ENCODE data around the gene ERC2.

ERC2 gene

DNA sequence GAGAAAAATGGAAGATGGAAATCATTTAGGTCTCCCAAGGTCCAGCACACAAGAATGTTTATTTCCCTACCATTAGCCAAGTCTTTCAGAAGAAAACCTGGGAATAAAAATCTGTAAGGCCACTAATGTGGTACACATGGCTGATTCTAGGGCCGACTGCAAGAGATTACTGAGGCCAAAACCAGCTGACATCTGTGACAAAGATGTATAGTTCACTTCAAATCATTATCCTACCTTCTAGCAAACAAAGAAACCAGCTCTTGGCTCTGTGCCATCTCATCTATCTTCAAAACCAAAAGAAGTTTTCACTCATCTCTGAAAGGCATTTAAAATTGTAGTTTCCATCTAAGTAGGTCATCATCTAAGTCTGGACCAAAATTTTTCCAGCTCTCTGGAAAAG lies 43.9 kb downstream of the ERC2 start:
- DNase-seq, result no peak

DNA sequence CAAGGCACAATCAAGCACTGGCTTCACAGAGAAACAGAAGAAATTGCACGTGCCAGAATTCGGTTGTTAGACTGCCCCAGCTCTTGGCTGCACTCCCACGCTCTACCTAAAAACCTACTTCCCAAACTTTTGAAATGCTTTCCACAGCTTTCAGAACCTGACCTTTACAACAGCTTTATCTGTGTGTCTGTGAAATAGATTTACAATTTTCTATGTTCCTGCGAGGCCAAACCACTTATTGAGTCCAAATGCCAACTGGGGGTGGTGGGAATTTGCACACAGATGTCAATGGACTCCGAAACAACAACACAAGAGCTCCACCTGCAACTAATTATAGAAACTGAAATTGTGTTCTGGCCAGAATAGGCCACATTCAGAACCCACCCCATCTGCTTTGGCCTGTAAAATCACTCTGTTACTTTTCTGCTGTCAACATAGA lies 44.6 kb downstream of the ERC2 start:
- no peak for DNase-seq

DNA sequence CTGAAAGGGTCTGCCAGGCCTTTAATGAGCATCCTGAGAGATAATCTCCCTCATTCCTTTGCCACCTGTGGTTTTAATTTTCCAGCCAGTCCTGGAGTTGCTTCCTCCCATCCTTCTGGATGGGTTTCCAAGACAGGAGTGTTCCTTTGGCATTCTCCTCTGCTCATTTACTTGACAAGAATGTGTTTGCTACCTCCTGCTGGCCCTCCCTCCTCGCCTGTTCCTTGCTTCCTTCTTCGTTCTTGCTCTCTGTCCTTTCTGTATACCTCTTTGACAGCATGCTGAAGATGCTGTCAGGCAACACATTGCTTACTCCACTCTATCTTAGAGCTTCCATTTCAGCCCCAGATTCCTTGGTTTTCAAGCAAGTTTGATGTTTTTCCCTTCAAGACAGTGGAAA lies 46.0 kb downstream of the ERC2 start:
- DNase-seq, result no peak

DNA sequence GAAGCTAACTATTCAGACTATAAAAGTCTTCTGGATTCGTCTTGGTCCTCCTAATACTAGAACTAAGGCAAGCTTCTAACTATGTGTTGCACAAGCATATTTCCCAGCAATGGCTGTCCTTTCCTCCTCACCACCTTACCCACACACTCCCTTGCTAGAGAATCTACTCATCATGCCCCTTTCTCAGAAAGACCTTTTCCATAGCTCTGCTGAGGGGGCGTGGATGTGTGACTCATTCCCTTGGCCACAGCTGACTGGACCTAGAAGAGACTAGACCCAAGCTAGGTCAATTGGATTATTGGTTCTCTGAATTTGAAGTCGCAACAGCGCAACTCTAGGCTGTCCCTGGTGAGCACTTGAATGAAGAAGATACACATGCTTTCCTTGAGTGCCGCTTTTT lies 47.1 kb downstream of the ERC2 start:
- DNase-seq, result no peak

DNA sequence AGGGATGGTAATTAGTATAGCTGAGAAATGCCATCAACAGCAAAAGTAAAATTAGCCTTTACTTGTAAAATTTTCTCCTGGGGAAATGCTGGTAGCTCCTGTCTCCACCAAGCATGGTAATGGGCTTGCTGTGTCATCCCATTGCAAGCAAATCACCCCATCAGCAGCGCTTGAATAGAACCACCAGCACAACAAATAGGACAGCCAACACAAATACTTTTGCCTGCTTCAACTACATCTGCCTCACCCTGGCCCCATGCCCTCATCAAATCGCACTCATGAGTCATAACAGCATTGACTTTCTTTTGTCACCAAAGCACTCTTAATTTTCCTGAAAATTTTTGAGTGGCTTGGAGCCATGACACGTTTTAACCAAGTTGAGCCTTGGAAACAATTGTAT lies 52.6 kb downstream of the ERC2 start:
- no peak for DNase-seq

DNA sequence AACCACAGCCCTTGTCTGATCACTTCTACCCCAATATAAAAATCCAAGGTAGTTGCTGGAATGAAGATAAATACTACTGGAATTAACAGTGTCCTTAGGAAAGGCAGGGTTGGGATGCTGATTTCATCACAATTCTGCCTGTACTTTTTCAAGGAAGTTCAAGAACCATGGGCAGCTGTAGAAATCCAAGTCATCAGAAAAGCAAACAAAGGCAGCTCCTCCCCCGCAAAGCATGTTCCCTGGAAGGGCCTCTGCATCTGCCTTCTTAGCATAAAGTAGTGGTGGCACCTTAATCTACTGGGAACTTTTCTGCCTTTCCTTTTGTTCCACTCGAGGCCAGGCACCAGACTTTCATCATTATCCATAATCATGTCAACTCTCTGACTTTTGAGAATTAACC lies 54.4 kb downstream of the ERC2 start:
- no peak for DNase-seq

DNA sequence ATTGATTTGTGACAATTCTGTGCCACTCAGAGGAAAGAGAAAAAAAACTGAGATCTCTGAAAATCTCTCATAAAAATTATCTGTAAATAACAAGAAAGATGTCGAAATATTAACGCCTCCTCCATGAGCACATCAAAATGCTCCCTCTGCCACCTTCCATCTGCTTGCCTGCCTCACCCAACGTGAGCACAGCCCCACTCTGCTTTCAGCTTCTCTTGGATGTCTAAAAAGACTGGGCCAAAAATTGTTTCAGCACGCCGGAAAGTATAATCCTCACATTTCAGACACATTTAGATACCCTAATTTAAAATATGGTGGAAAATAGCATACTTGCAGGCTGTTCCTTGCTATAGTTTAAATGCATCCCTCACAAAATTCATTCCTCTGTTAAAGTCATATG lies 57.1 kb downstream of the ERC2 start:
- DNase-seq, result no peak

DNA sequence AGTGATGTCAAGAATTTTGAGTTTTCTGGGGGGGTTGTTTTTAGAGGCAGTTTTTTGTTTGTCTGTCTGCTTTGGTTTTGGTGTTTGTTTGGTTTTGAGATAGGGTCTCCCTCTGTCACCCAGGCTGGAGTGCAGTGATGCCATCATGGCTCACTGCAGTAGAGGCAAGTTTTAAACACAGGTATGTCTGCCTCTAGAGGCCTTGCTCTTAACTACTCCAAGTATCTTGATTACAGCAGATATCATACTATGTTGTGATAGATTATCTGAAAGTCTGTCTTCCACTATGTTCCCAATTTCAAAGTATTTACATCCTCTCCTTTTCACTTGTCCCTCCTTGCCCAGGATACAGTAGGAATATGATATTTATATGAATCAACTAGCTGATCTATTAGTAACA lies 57.7 kb downstream of the ERC2 start:
- DNase-seq, result no peak

DNA sequence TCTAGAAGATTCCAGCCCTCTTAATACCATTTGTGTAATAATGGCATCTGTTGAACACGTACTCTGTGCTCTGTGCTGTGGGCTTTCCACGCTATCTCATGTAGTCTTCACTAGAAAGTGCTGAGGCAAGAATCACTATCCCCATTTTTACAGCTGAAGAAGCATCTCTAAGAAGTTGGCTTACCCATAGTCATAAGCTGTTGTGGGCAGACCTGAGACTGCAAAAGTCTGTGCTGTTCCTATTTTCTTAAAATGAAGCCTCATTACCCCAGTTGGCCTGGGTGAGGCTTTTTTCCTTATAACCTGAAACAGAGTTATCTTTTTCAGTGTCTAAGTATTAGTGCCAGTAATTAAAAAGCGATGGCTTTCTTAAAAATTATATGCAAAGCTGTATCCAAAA lies 58.5 kb downstream of the ERC2 start:
- no peak for DNase-seq

DNA sequence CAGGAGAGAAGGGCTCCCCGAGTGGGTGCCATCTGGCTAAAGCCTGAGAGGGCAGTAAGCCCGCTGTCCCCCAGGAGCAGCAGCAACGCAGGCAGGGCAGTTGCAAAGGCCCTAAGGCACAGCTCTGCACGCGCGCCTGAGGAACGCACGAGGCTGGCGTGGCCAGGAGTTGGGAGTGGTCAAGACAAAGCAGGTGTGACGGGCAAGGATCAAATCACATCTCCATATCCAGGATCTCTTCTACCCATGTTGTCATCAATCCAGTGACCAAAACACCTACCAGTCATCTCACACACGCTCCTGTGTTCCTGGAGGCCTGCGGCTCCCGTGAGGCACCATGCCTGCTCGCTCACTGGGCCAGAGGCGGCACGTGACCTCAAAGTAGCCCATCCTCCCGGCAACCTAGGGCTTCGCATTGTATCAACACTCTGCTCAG lies 59.5 kb downstream of the ERC2 start:
- no peak for DNase-seq

DNA sequence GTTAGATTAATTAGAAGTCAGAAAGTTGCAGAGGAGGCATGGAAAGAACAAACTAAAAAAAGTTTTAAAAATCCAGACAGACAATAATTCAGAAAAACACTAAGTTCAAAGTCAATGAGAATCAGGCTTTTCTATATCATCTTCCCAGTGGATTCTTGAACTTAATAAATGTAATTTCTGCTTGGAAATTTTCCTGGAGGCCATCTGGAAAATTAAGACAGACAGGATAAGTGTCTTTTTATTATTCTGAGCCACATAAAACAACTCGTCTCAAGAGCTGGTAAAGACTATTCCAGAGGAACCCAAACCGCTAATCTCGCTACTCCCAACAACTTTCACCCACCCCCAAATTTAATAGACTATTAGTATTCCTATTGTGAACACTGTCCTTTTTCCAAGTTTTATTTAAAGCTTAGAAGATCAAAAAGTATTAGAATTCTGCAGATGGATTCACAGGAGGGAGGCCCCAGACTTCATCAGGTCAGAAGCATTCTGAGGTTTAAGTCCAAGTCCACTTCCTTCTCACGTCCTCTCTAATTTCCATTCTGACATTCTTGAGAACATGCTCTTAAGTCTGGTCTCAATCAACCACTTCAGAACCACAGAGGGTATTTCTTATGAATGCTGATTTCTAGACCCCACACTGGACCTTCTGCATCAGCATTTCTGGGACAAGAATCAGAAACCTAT lies 61.3 kb downstream of the ERC2 start:
- DNase-seq, result no peak

DNA sequence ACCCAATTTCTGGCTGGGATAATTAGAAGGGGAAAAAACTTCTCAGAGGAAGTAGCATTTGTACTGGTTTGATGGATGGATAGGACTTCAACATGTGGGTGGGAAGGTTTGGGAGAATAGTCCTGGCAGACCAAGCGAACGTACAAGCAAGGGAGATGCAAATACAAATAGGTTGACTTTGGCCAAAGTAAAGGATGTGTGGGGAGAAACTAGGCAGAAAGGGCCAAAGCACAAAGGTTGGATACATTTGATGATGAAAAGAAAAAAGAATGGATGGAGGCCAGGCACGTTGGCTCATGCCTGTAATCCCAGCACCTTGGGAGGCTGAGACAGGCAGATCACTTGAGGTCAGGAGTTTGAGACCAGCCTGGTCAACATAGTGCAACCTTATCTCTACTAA lies 63.4 kb downstream of the ERC2 start:
- DNase-seq, result no peak

DNA sequence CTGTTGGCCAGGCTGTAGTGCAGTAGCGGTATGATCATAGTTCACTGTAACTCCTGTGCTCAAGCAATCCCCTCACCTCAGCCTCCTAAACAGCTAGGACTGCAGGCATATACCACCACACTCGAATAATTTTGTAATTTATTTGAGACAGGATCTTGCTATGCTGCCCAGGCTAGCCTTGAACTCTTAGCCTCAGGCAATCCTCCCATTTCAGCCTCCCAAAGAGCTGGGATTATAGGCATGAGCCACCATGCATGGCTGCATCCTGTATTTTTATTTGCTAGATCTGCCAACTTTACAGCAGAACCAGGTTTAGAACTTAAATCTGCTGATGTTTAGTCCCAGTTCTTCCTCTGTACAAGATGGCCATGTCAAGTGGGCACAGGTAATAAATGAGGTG lies 69.6 kb downstream of the ERC2 start:
- DNase-seq, result no peak

DNA sequence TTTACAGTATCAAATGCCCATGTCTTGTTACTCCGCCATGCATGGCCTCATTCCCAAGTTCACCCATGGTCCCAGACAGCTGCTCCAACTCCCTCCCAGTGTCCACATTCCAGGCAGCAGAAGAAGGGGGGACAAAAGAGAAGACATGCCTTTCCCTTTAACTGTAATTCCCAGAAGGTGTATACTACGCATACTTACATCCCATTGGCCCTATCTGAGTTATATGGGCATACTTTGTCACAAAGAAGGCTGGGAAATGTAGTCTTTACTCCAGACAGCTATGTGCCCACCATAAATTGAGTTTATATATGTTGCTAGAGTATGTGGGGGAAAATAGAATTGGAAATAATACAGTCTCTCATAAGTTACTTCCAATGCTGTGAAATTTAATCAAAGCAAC lies 70.5 kb downstream of the ERC2 start:
- no peak for DNase-seq

DNA sequence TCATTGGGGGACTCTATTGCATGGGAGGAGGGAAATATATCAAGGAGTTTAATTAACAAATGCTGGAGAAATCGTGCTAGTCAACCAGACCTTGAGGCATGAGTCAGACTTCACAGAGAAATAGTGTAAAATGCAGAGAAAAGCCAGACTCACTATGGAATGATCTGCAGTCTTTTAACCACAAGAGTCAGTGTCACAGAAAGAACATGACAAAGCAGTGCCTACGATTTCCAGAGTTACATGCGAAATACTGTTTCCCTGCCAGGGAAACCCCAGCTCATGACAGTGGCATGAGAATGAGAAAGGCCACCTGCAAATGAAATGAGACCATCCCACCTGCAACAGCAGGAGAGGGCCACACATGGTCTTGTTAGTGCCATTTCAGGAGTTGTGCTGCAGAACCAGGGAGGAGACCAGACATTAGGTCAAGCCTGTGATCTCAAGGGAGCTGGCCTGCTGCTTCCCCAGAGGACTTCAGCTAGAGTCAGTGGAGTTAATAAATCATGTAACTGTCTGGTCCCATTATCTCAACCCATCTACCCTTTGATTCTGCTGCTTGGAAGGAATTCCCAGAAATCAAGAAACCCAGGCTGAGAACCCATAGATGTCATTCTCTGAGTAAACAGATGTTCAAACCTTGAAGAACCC lies 79.0 kb downstream of the ERC2 start:
- DNase-seq, result no peak

DNA sequence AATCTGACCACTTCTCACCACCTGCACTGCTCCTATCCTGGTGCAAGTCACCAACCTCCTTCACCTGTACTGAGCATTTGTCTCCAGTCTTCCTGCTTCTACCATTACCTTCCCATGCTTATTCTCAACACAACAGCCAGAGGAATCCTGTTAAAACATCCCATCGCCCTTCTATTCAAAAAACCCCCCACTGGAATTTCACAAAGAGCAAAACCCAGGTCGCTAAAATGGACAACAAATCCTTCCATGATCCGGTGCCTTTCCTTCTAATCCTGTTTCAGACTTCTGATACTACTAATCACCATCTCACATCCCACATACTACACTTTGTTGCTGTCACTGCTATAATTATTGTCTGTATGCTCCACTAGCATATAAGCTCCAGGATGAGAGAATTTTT lies 85.2 kb downstream of the ERC2 start:
- DNase-seq, result no peak

DNA sequence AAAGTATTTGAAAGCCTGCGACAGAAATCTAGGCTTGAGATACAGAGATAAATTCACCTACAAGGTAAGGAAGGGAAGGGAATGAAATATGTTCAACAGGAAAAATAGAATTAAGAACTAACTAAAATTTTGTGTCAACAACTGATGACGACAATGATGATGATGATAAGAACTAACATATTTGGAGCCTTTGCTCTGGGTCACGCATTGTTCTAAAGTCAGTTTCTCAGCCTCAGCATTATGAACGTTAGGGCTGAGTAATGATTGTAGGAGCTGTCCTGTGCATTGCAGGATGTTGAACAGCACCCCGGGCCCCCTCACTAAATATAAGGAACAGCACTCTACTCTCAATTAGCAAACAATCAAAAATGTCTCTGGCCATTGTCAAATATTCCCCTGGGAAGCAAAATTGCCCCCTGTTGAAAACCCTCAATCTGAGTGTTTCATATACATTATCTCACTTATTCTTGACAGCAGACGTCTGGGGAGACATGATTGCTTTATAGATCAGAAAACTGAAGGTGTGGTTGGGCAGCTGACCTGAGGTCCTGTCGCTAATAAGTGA lies 88.5 kb downstream of the ERC2 start:
- DNase-seq, result no peak

DNA sequence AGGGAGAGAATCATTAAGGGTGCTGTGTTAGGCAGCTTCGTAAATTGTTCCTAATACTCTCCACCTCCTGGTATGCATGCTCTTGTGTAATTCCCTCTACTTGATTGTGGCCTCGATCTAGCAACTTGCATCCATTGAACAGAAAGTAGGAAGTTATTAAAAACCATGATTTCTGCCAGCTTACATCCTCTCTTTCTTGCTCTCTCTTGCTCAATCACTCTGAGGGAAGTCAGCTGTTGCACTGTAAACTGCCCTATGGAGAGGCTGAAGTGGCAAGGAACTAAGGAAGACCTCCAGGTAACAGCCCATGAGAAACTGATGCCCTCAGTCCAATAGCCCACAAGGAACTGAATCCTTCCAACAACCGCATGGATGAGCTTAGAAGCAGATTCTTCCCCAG lies 92.6 kb downstream of the ERC2 start:
- no peak for DNase-seq

DNA sequence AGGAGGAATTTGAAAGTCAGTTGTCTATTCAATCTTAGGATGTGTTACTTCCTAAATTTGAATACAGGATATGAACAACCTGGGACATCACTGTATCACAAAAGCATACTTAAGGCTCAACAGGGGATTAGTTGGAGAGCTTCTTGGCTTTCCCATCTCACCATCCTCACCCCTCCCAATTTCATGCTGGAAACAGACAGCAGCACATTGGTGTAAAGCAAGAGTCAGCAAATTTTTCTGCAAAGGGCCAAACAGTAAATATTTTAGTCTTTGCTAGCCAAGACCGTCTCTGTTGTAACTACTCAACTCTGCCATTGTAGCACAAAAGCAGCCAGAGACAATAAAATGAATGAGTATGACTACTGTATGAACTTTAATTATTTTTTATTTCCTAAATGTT lies 94.9 kb downstream of the ERC2 start:
- DNase-seq, result no peak

DNA sequence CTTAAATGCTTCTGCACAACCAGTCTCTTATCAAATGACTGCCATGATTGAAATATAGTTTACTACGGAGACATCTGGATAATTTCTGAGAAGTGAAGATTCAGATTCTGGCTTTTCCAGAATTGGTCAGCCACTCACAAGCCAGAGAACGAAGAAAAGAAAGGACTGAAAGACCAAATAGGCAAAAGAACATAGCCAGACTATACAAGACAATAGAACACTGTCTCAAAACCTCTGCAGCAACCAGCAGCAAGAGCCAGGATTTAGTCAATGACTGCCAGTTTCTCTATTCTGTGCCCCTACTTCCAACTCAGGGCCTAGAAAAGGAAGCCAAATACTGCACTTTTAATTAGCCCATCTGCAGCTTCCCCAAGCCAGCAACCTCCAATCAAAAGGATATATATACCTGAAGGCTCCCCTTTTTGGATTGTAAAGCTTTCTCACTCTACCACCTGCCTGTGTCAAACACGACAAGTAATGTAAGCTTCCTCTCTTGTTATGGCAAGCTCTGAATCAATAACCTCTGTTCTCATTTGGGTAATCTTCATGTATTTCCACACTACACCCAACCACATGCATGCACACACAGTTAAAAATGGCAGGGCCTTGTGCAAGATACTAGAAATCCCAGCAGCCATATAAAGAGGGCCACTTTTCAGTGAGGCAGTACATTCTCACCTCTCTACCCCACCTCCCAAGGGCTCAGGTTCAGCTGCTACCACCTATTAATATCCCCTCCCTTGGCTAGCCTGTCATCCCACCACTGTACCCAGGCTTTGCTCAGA lies 97.1 kb downstream of the ERC2 start:
- DNase-seq, result no peak

DNA sequence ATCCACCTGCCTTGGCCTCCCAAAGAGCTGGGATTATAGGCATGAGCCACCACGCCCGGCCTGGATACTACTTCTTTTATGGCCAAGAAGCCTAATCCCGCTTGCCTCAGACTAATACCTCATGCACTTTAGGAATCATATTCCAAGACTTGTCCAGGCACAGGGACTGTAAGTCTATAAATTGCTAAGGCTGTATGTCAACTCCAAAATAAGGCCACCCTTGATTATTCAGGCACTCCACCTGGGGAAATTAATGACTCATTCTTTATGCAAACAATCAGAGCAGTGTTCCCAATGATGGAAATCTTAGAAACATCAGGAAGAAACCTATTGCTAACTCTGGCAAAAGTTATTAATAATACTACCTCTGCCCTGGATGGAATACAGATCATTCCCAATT lies 98.4 kb downstream of the ERC2 start:
- DNase-seq, result no peak

DNA sequence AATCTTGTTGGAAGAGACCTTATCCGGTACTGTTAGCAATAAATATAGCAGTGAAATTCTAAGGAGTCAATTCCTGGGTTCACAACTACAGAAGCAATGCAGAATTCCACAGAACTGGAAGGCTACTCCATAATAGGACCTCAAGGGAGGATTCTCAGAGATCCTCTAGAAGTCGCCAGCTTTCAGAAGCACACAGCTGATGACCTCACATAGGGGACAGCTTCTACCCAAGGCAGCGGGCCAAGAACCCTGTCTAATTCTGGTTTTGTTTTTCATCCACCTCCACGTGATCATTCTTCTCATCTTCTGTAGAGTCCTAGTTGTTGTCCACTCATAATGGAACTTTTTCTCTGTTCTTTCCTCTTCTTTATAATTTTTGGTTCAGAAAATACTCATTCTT lies 99.4 kb downstream of the ERC2 start:
- no peak for DNase-seq

DNA sequence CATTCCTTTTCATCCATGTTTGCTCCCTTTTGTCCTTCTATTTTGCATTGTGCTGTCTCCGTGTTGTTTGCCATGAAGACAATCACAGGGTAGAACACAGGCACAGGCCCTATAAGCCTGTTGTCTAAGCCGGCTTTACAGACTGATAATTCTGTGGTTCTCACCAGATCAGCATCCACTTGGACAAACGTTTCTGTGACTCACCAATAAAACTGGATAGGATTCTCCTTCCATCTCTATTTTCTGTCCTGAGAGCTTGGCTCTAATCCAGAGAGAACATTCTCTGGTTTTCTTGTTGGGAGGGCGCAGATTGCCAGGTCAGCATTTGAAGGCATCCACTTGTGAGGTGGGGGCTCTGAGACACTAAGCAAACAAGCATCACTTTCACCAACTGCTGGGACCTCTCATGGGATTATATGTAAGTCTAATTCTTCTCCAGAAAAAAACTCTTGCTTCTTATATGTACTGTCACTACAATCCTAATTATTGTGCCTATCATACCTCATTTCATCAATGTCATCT lies 101.6 kb downstream of the ERC2 start:
- no peak for DNase-seq
